ENCODE results near the gene RTN4RL1.

RTN4RL1 gene

DNA sequence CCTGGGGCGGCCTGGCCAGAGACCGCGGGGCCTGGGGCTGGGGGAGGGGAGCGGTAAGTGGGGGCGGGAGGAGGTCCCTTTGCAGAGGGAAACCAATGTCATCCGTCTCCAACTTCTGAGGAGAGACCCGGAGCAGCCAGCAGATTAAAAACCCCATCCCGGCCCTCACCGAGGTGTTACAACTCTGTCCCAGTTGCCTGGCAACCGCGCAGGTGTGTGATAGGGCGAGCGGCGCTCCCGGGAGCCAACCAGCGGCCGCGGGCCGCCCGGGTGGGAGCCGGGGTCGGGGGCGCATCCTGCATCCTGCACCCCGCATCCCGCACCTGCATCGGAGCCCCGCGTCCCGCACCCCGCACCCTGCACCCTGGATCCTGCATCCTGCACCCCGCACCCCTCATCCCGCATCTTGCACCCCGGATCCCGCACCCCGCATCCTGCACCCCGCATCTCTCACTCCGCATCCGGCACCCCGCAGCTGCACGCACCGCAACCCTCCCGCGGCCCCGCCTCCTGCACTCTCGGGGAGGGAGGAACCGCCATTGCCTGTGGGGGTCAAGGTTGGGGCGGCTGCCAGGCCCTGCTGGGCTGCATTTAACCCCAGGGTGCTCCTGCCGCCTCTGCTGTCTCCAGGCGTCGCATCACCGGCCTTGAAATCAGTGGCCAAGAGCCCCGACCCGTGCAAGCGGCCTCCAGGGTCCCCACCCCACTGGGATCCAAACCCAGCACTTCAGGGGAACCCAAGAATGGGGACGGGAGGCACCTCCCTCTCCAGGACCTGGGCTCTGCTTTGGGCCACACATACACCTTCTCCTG lies 47.3 kb downstream of the RTN4RL1 start:
- no peak for DNase-seq (ENCODE audit: low read depth)

DNA sequence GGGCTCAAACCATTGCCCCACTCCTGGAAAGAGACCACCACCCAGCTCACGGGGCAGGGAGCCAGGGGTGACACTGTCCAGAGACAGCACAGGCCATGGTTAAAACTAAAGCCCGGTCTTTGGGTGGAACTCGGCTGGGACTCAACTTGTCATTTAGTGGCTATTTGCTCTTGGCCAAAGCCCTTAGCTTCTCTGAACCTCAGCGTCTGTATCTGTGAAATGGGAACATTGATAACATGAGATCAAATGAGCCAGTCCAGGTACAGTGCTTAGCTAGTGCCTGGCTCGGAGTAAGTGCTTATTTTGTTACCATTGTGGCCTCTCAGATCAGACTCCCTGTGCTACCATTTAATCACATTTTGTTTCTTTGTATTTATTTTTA lies 48.5 kb downstream of the RTN4RL1 start:
- DNase-seq (ENCODE audit: low read depth), result no peak

DNA sequence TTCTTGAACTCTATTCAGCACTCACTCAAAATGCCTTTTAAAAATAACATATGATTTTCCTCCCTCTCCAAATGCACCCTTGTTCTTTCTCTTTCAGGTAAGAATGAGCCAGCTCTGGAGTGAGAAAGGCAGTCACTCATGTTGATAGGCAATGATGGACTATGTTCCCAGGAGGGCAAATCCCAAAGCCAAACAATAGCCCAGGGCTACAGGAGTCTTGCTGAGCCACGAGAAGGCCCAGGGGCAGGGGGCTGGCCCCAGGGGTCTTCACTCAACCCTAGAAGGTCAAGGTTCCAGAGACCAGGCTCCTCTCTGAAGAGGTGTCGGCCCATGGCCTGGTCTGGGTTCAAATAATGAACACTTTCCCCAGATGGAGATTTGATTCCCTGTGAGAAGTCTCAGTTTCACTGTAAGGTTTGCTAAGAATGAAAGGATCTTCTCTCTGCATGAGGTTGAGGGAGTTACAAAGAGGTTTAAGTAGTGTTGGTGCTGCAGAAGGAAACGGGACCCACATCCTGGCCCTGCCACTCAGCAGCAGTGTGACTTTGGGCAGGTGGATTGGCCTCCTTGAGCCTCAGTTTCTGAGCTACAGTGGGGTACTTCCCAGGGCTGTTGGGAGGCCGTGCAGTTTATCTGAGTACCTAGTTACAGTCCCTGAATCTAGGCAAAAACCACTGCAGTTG lies 49.0 kb downstream of the RTN4RL1 start:
- DNase-seq (ENCODE audit: low read depth), result no peak

DNA sequence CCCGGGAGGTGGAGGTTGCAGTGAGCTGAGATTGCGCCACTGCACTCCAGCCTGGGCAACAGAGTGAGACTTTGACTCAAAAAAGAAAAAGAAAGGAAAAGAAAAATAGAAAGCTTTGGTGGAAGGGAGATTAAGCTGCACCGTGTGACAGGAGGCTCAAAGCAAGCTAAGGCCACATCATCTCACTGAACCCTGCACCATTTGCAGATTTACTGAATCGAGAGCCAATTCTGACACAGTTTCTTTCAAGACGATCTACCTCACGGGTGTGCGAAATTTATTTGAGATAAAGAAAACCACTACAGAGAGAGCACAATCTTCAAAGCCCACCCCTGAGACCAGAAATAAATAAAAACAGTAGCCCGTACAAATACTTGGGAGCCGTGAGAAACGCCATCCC lies 49.6 kb downstream of the RTN4RL1 start:
- DNase-seq (ENCODE audit: low read depth), result no peak

DNA sequence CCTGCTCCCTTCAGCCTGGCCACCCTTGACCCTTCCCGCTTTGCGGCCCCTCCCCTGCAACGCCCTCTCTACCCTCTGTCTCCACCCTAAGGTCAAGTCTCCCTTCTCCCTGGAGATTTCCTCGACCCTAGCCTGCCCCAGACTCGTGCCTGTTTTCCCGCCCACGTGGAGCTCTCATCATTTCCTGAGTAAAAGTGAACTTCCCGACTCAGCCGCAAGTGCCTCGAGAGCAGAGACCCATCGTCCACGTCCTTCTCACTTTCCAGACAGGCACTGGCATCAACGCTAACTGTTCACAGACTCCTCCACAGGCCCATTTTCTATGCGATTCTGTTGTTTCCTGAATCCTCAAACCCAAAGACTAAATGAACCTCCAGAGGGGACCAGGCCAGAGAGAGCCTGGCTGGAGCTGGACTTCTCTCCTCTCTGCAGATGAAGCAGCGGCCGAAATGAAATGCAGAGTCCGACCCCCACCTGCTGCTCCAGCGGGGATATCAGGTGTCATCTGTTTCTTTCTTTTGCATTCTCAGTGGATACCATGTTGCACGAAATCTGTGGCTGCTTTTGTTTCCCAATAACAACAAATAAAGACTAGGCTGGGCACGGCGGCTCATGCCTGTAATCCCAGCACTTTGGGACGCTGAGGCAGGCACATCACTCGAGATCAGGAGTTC lies 52.5 kb downstream of the RTN4RL1 start:
- no peak for DNase-seq (ENCODE audit: low read depth)

DNA sequence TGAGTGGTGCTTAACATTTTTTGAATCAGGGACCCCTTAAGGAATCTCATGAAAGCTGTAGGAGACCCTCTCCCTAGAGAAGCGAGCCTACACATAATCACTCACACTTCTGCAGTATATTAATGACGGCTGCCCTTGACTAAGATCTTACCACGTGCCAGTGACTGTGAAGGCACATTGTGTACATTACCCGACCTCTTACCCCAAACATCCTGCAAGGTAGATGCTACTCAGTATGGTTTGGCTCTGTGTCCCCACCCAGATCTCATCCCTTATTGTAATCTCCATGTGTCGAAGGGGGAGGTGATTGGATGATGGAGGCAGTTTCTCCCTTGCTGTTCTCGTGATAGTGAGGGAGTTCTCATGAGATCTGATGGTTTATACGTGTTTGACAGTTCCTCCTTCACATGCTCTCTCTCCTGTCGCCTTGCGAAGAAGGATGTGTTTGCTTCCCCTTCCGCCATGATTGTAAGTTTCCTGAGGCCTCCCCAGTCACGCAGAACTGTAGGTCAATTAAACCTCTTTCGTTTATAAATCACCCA lies 54.2 kb downstream of the RTN4RL1 start:
- no peak for DNase-seq (ENCODE audit: low read depth)

DNA sequence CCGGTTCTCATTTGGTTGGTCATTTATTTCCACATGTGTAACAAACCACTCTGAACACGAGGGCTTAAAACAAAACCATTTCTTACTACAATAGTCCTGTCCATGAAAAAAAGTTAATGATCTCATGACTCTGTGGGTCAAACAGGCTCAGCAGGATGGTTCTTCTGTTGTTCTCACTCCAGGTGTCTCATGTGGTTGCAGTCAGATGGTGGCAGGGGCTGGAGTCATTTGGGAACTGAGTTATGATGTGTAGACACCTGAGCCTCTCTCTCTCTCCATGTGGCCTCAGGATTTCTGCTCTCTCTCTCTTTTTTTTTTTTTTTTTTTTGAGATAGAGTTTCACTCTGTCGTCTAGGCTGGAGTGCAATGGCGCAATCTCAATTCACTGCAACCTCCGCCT lies 55.4 kb downstream of the RTN4RL1 start:
- DNase-seq (ENCODE audit: low read depth), result no peak

DNA sequence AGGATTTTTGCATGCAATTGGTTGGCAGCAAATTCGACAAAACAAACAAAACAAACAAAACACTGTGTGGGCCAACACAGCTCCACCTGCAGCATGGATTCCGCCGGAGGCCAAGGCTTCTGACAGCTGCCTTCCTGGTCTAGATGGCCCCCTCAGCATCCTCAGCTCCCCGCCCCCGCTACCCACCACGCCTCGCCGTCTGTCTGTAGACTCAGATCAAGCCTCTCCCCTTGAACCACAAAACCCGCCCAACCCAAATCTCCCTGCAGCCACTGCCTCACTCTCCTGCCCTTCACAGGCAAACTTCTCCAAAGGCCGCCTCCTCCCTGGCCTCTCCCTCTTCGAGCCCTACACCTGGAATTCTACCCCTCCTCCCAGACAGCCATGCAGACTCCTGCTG lies 57.9 kb downstream of the RTN4RL1 start:
- no peak for DNase-seq (ENCODE audit: low read depth)

DNA sequence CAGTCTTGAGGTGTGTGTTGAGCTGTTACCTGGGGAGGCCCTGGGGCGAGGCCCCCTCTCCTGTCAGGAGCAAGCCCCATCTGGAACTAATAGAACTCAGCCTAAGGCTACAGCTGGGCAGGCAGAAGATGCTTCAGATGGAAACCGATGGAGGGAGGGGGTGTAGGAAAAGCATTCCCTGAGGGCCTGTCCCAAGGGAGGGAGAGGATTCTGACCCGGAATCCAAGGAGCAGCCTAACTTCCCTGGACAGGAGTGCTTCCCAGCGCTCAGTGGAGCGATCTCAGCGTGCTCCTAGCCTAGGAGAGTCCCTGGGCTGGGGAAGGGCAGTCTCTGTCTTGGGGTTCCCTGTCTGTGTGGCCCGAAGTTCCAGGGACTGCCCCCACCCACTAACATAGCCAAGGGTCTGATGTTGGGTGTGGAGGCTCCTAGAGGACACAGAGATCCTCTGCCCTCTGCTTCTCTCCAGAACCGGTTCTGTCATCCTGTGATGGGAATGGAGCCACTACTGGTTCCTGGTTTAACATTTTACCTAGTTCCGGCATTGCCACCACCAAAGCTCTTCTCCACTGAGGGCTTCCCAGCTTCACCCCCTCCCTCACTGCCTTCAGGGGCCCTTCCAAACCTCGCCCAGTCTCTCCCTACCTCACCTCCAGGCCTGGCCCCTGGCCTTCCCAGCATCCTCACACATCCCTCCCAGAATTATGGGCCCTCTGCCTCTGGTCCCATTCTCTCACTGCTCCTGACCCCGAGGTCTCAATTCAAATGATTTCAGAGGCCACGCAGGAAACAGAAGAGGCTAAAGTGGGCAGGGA lies 58.7 kb downstream of the RTN4RL1 start:
- DNase-seq (ENCODE audit: low read depth), result no peak

DNA sequence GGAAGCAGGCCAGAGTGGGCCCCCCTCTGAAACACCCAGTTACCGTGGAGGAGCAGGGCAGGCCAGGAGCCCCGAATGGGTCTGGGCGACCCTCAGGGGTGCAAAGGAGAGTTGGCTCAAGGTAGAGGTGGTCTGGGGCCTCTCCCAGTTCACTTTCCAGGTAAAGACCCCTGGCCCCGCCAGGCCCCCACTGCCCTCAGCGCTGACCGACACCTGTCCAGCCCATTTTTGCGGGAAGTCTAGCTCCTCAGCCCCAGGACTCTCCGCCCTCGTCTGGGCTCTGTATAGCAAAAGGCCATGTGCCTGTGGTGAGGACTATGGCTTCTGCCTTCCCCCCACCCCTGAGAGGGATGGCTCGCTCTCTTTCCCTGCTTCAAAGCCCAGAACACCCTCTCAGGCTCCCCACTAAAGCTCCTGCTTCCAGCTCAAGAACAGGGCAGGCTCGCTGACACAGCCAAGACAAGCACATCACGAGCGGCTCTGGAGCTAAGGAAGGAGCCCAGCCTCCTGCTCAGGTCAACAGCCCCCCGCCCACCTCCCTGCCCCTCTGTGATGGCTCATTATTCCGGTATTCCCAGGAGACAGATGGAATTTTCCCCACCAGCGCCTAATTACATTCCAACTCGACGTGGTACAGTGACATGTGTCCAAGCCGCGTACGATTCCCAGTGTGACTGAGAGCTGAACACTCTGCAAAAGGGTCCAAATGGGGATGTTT lies 59.4 kb downstream of the RTN4RL1 start:
- DNase-seq (ENCODE audit: low read depth), result no peak

DNA sequence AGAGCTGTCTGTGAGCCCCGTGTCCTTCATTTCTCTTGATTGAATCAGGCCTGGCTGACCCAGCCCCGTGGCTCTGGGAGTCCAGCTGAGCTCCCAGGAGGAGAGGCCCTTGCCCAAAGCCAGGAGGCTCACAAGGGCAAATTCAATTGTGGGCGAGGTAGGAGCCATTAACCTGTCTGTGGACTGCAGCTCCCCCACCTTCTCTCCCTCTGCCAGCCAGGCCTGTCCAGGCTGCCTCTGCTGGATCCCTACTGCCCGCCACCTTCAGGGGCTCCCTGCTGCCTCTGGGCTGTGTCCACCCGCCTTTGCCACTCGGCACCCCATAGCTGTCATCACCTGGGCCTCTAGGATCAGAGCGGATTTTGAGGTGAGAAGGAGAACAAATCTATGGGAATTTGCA lies 61.9 kb downstream of the RTN4RL1 start:
- no peak for DNase-seq (ENCODE audit: low read depth)

DNA sequence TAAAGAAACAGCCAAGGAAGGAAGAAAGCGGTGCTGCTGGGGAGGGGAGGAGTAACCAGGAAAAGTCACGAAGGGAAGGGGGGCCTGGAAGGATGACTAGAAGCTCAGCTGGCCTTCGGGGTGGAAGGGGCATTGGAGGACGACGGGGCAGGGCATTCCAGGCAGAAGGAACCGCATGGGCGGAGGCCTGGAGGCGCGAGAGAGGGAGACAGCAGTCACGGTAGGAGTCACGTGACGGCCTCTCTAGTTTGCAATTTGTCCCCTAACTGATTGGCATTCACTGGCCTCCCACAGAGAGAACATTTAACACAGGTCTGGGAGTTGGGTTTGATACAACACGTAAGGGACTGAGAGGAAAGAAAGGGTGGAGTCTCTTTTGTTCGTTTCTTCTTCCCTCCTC lies 63.9 kb downstream of the RTN4RL1 start:
- DNase-seq (ENCODE audit: low read depth), result no peak

DNA sequence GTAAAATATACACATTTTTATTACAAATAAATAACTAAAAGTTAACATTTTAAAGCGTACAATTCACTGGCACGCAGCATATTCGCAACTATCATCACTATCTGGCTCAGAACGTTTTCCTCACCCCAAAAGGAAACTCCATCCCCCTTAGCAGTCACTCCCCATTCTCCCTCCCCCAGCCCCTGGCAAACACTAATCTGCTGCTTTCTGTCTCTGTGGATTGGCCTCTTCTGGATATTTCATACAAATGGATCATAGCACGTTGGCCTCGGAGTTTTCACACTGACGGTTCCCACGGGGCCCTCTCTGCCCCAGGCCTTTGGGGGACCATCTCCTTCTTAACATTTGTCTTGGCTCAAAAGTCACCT lies 64.6 kb downstream of the RTN4RL1 start:
- DNase-seq (ENCODE audit: low read depth), result no peak

DNA sequence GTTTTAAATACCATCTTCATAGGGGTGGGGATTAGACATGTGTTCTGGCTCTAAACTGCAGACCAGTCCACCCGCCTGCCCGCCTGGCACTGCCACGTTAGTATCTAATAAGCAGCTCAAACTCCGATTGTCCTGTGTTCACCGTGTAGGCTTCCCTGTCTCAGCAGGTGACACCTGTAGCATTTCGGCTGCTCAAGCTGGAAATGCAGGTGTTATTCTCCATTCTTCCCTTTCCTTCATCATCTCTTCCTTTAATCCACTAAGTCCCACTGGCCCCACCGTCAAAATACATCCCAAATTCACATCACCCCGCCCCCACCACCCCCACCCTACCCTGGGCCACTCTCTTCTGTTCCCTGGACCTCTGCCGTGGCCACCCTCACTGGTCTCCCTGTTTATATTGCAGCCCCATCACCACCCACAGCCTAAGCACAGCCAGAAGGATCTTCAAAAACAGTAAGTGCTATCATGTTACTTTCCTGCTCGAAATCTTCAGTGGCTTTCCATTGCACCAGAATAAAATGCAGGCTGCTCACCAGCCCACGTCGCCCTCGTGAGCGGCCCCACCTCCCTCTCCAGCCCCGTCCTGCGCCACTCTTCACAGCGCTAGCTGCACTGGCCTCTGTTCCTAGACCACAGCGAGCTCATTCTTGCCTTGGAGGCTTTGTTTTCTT lies 65.1 kb downstream of the RTN4RL1 start:
- no peak for DNase-seq (ENCODE audit: low read depth)

DNA sequence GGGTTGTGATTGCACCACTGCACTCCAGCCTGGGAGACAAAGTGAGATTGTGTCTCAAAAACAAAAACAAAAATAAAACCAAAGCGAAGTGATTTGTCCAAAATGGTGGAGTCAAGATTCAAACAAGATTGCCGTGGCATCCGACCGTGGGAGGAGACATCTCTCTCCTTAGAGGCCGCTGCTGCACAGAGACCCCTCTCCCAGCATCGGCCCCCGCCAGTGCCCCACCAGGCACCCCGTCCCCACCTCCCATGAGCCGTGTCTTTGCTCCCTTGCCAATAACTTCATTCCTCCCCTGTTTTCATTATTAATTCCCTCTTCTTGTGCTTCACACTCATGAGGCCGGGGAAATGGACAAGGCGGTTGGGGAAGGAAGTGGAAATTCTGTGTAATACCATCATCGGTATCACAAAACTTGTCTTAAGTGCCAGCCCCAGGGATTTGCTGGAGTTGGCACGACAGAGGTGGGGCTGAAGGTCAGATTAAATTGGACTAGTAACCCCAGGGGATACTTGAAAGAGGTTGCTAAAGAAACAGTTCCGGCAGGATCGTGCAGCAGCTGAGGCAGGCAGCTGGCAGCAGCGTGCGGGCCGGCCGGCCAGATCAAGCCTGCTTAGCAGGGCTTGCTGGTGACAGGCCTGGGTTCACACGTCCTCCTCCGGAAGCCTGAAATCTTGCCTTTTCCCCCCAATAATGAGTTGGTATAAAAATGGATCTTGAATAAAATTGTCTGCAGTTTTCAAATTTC lies 66.8 kb downstream of the RTN4RL1 start:
- no peak for DNase-seq (ENCODE audit: low read depth)

DNA sequence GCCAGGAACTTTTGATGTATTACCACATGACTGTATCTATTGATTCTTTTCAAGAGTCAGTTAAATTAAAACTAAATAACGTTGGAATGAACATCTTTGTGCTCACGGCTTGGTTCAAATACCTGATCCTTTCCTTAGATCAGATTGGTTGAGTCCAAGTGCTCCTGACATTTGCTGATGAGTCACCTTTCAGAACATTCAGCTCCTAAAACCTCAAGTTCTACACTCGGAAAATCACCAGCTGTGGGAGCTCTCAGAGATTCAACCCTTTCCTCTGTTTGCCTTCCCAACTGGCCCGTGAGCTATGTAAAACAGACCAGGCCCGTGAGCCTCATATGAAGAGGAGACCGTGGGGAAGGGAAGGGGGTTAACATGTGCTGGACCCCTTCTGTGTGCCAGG lies 68.1 kb downstream of the RTN4RL1 start:
- DNase-seq (ENCODE audit: low read depth), result no peak

DNA sequence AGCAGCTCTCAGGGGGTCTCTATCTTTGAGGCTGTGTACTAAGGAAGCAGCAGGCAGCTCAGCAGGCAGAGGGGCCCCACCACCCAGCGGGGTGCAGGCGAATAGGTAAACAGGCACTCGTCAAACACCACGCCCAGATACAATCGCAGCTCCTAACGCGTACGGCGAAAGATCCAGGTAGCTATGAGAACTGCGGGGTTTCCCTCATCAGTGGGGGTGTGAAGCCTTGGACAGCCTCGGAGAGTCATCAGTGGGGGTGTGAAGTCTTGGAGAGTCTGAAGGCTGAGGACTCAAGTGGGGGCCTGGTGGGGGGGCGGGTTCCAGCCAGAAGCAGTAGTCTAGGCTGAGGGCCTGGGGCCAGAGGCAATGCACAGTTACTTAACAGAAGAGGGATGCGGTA lies 69.0 kb downstream of the RTN4RL1 start:
- DNase-seq (ENCODE audit: low read depth), result no peak

DNA sequence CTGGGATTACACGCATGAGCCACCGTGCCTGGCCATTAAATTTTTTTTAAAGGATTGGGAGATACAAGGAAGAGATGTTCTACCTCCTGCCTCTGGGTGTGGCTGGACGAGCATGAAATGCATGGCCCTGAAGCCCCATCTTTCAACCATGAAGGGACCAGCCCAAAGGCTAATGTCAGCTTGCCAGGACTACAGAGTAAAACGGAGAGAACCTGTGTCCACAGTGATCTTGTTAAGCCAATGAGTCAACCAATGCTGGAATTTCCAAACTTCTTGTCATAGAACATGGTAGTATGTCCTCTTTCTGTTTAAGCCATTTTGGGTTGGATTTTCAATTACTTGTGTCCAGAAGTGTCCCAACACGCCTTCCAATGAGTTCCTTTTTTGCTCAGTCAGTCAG lies 71.3 kb downstream of the RTN4RL1 start:
- DNase-seq (ENCODE audit: low read depth), result no peak

DNA sequence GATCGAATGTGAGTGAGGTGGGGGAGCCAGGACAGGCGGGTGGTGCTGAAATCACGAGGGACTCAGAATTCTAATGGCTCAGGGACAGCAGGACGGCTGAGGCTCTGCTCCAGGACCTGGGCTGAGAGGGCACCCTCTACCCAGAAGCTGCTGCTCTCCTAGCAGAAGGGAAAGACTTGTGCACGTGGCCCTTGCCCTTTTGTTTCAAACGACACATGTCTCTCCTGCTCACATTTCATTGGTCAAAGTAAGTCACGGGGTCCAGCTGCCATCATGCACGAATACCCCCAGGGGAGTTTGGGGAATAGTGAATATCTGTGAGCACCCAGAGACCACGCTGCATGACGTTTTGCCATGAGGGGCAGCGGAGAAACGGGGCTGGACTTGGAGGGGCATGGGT lies 73.2 kb downstream of the RTN4RL1 start:
- no peak for DNase-seq (ENCODE audit: low read depth)

DNA sequence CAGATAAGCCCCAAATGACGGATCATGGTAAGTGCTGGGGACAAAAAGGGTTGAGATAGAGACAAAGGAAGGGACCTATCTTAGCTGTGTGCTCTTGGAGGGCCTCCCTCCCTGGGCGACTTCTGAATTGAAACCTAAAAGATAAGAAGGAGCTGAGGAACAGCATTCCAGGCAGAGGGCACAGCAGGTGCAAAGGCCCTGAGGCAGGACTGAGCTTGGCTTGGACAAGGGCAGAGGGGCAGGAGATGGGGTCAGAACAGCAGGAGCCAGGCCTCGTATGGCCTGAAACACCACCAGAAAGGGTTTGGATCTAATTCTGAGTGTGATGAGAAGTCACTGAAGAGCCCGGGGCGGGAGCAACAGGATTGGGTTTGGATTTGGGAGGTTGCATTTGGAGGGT lies 75.4 kb downstream of the RTN4RL1 start:
- DNase-seq (ENCODE audit: low read depth), result no peak

Data from stimulated activated CD8-positive, alpha-beta memory T cell treated with anti-CD3 and anti-CD28 coated beads, Interleukin-15, amount 100 ng/mL, for 24 hours (primary cell).